PC-9 (cell line): Measurements from ENCODE around the gene LAMTOR4. TPM values are rescaled to one million over a fixed set of nuclear protein-coding genes. Genes with fewer than 3 reads are reported as not detected.
A peak's percentile ranks its signal among the peaks of the same experiment; 100 is the strongest.
"Not testable (repeated sequence)": the region's sequence is repeated elsewhere in the genome, so short reads cannot be mapped to it uniquely, and the experiment has no call there.

Experiments
- BruUV-seq: library from RNA; stranded (reverse); fragments of 400-500 nt; replicated peaks from 2 replicates; lab custom pipeline; 2021; lab: Mats Ljungman, UMichigan
- CTCF ChIA-PET: fragments of 300-600 bp; sonication (Branson Sonifier 250); formaldehyde crosslinking; loops from one replicate; lab custom pipeline; 2022; ENCODE audit warnings: antibody characterized with exemption; lab: Charles Lee
- POLR2A ChIA-PET: fragments of 300-600 bp; sonication (Branson Sonifier 250); formaldehyde crosslinking; loops from one replicate; lab custom pipeline; 2022; ENCODE audit warnings: antibody characterized with exemption; ENCODE audit not compliant: unreplicated experiment; lab: Charles Lee
- DNase-seq, 2 experiments: peaks; one replicate each; pipeline versions ENCODE4 v3.0.0 to v3.0.0-alpha.2; 2015 to 2022; ENCODE audit warnings: mixed read lengths in 1 of 2
- H2AFZ ChIP-seq: fragments of 200-600 bp; sonication (generic); 2 replicates; pipeline ENCODE4 v1.8.1; 2017; ENCODE audit warnings: antibody characterized with exemption
- H3F3A ChIP-seq: fragments of 200-600 bp; sonication (generic); 2 replicates; pipeline ENCODE4 v1.8.1; 2017; ENCODE audit warnings: antibody characterized with exemption, mild to moderate bottlenecking, low read depth; ENCODE audit not compliant: insufficient read depth
- H3K27ac ChIP-seq: fragments of 200-600 bp; sonication (generic); 2 replicates; pipeline ENCODE4 v1.6.1; 2016; ENCODE audit warnings: mixed run types
- H3K27me3 ChIP-seq: fragments of 200-600 bp; sonication (generic); 2 replicates; pipeline ENCODE4 v1.6.1; 2016; ENCODE audit warnings: low read depth, mixed run types; ENCODE audit not compliant: insufficient read depth
- H3K36me3 ChIP-seq: fragments of 200-600 bp; sonication (generic); 2 replicates; pipeline ENCODE4 v1.6.1; 2016; ENCODE audit warnings: low read depth, mixed run types
- H3K4me1 ChIP-seq: fragments of 200-600 bp; sonication (generic); replicated peaks from 2 replicates; pipeline ENCODE4 v1.6.1; 2016; ENCODE audit warnings: mixed run types; ENCODE audit not compliant: insufficient read depth
- H3K4me2 ChIP-seq: fragments of 200-600 bp; sonication (generic); 2 replicates; pipeline ENCODE4 v1.6.1; 2017; ENCODE audit warnings: mixed run types
- H3K4me3 ChIP-seq: fragments of 200-600 bp; sonication (generic); 2 replicates; pipeline ENCODE4 v1.6.1; 2016; ENCODE audit warnings: mixed run types
- H3K79me2 ChIP-seq: fragments of 200-600 bp; sonication (generic); 2 replicates; pipeline ENCODE4 v1.6.1; 2017; ENCODE audit warnings: low read depth, mixed run types
- H3K9me2 ChIP-seq: fragments of 200-600 bp; sonication (generic); 2 replicates; pipeline ENCODE4 v1.8.1; 2017; ENCODE audit warnings: mild to moderate bottlenecking; ENCODE audit not compliant: insufficient read depth
- H3K9me3 ChIP-seq: fragments of 200-600 bp; sonication (generic); 2 replicates; pipeline ENCODE4 v1.8.1; 2016; ENCODE audit warnings: low read depth; ENCODE audit not compliant: insufficient read depth
- H4K20me1 ChIP-seq: fragments of 200-600 bp; sonication (generic); 2 replicates; pipeline ENCODE4 v1.8.1; 2017; ENCODE audit not compliant: insufficient read depth
- EZH2 ChIP-seq: fragments of 200-600 bp; sonication (generic); IDR thresholded peaks from 2 replicates; pipeline ENCODE4 v1.8.0; 2017; ENCODE audit warnings: antibody characterized with exemption, low read depth
- intact Hi-C: fragments of 100-400 bp; cut with micrococcal nuclease; formaldehyde crosslinking; loops from one replicate; pipeline ENCODE4 v1.10.0; 2022; ENCODE audit not compliant: unreplicated experiment
- total RNA-seq: library from RNA; stranded (reverse); gene quantifications from 2 replicates; pipeline ENCODE4 v1.2.3, GENCODE V29; 2021
- TF ChIP-seq, protein P1 (sequence below): fragments of 200-600 bp; sonication (generic); conservative IDR thresholded peaks from 2 replicates; pipeline ENCODE4 v1.6.1; 2017; ENCODE audit warnings: mixed run types, antibody characterized with exemption, mild to moderate bottlenecking, moderate library complexity

LAMTOR4 gene
- total RNA-seq, 1 experiment from 2014 or later: 160 TPM

DNA sequence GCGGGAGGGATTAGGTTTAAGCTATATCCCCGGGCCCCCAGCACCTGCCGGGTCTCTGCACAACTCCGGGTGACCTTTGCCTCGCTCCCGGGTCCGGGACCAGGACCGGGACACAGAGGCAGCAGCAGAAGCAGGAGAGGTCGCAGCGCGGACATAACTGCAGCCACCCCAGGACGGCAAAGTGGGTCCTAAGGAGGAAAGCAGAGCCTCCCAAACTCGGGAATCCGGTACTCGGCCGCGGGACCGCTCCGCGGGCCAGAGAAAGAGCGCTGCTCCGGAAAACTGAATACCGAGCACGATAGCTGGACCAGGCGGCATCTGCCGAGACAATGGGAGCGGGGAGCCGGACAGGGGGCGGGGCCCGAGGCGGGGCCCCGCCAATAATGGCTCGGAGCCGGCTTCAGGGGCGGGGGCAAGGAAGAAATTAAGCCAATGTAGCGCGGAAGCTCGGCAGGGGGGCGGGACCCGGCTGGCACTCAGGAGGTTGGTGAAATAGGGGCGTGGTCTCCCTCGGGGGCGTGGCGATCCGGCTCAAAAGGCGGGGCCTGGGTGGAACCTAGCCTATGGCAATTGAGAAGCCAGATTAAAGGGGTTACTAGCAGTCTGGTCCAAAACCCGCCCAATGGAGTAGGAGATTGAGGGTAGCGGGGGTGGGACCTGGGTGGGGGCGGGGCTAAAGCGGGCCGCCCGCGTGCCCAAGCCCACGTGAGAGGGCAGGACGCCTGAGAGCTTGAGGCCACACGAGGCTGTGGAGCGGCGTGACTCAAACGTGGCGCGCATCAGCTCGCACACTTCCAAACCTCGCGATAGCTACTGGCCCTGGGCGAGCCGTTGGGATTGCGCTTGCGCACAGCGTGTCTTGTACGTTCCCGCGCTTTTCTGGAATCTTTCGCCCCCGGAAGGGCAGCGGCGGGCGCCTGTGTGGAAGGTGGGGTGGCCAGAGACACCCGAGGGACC lies 28.6 kb downstream of the LAMTOR4 start, which contains the start of the genes GPC2 and STAG3:
Gene GPC2 (minus strand): TSS at position 337 of the 957 bp plus-strand sequence. CDS start 182 bp downstream, at position 155.
Gene STAG3 (plus strand): TSS at position 874 of the 957 bp plus-strand sequence. CDS start 2,639 bp downstream, outside the sequence.
- H3K4me2 ChIP-seq: peak within 1 kb of the TSS; percentile 100
- 0 out of 2 replicates have a peak, but pooled peaks cover 6% of the 10 kb centered on the region for H3K4me1 ChIP-seq
- intact Hi-C loops: no loop called here
- peak; percentile 81 to 98 for DNase-seq
- H2AFZ ChIP-seq: peak within 1 kb of the TSS; percentile 88
- no peak for TF ChIP-seq EZH2
- TF ChIP-seq, protein P1, sequence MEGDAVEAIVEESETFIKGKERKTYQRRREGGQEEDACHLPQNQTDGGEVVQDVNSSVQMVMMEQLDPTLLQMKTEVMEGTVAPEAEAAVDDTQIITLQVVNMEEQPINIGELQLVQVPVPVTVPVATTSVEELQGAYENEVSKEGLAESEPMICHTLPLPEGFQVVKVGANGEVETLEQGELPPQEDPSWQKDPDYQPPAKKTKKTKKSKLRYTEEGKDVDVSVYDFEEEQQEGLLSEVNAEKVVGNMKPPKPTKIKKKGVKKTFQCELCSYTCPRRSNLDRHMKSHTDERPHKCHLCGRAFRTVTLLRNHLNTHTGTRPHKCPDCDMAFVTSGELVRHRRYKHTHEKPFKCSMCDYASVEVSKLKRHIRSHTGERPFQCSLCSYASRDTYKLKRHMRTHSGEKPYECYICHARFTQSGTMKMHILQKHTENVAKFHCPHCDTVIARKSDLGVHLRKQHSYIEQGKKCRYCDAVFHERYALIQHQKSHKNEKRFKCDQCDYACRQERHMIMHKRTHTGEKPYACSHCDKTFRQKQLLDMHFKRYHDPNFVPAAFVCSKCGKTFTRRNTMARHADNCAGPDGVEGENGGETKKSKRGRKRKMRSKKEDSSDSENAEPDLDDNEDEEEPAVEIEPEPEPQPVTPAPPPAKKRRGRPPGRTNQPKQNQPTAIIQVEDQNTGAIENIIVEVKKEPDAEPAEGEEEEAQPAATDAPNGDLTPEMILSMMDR: no peak
- H3K36me3 ChIP-seq: no peaks in the 10 kb centered on the region
- no TSS peak for BruUV-seq
- no peaks in the 10 kb centered on the region for H3K9me2 ChIP-seq
- POLR2A ChIA-PET: interaction anchor here (0.6 kb wide), 3 partner anchors 28 to 505 kb away, joined by 3 to 8 read pairs (median 5); partner anchors contain the start of gene LAMTOR4
- no peaks in the 10 kb centered on the region for H3K9me3 ChIP-seq
- no peak within 1 kb of the TSS for H3K27ac ChIP-seq
- CTCF ChIA-PET: interaction anchor here (0.5 to 0.9 kb wide), 3 partner anchors 40 to 394 kb away, joined by 3 to 10 read pairs (median 3); no protein-coding TSS in a partner anchor
- no peaks in the 10 kb centered on the region; the same call in 1 of the 2 replicates for H3K27me3 ChIP-seq
- no peaks in the 10 kb centered on the region for H3K79me2 ChIP-seq
- H3F3A ChIP-seq: peaks cover 2% of the 10 kb centered on the region; the same call in 1 of the 2 replicates
- no peaks in the 10 kb centered on the region for H4K20me1 ChIP-seq
- H3K4me3 ChIP-seq: peak within 1 kb of the TSS; percentile 88

DNA sequence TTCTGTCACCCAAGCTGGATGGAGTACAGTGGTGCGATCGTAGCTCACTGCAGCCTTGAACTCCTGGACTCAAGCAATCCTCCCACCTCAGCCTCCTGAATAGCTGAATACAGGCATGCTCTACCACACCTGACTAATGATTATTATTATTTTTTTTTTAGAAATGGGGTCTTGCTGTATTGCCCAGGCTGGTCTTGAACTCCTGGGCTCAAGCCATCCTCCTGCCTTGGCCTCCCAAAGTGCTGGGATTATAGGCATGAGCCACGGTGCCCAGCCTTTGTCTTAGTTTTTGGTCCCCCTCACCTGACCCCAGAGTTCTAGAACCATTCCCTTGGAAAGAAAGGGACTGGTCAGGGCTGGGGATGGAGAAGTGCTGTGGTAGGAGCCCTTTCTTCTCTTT lies 31.4 kb downstream of the LAMTOR4 start:
- H3K4me2 ChIP-seq, H3K4me3 ChIP-seq, H3K9me3 ChIP-seq, DNase-seq, POLR2A ChIA-PET, H3F3A ChIP-seq, H2AFZ ChIP-seq, H3K4me1 ChIP-seq, H4K20me1 ChIP-seq, H3K27ac ChIP-seq, H3K27me3 ChIP-seq, H3K9me2 ChIP-seq, H3K79me2 ChIP-seq, BruUV-seq, H3K36me3 ChIP-seq, intact Hi-C loops: not testable (repeated sequence)
- CTCF ChIA-PET: interaction anchor here (0.7 kb wide), 1 partner anchor 20 kb away, joined by 6 read pairs; no protein-coding TSS in a partner anchor

DNA sequence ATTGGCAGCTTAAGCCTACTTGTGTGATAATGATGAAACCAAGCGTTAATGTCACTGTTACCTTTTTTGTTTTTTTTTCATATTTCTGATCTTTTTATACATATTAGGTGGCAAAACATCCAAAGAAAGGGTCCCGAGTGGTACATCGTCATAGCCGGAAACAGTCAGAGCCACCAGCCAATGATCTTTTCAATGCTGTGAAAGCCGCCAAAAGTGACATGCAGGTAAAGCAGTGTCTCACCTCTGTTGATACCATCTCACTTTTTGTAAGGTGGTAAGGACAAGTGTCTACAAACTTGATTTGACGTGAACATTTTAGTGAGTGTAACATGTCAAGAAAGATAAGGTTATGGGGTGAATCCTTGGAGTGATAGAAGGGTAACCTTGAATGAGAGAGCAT lies 33.9 kb downstream of the LAMTOR4 start:
- BruUV-seq, POLR2A ChIA-PET, intact Hi-C loops, H2AFZ ChIP-seq, H4K20me1 ChIP-seq, H3F3A ChIP-seq, H3K4me3 ChIP-seq, H3K9me2 ChIP-seq, CTCF ChIA-PET, H3K4me1 ChIP-seq, H3K79me2 ChIP-seq, H3K36me3 ChIP-seq, H3K9me3 ChIP-seq, H3K27me3 ChIP-seq, DNase-seq, H3K27ac ChIP-seq, H3K4me2 ChIP-seq: not testable (repeated sequence)

DNA sequence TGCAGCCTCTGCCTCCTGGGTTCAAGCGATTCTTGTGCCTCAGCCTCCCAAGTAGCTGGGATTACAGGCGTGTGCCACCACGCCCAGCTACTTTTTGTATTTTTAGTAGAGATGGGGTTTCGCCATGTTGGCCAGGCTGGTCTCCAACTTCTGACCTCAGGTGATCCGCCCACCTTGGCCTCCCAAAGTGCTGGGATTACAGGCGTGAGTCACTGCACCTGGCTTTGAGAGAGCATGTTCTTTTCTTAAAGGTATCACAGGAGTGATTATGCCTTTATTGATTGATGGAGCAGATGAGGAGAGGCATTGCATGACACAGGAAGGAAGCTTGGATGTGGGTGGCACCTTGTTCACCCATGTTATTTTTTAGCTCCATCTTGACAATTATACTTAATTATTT lies 34.4 kb downstream of the LAMTOR4 start:
- H3K4me2 ChIP-seq, H3K27me3 ChIP-seq, POLR2A ChIA-PET, H3K9me3 ChIP-seq, BruUV-seq, H4K20me1 ChIP-seq, H3K27ac ChIP-seq, H3K36me3 ChIP-seq, H2AFZ ChIP-seq, intact Hi-C loops, CTCF ChIA-PET, H3F3A ChIP-seq, H3K9me2 ChIP-seq, DNase-seq, H3K4me3 ChIP-seq, H3K79me2 ChIP-seq, H3K4me1 ChIP-seq: not testable (repeated sequence)
